Measurements from ENCODE around the gene ZAR1. TPM values are rescaled to one million over a fixed set of nuclear protein-coding genes. Genes with fewer than 3 reads are reported as not detected.

ZAR1 gene
- total RNA-seq, 1 experiment from 2014 or later: not detected

Other genes with a start within 250 kb of the ZAR1 start
- 0.45 and 1.8 TPM in 2 replicates for gene TEC, start 220.4 kb upstream of the ZAR1 start, total RNA-seq (2014; rRNA removed; shearing (Covaris generic); ENCODE audit: low replicate concordance)
- 8.6 and 64.6 TPM in 2 replicates for gene SLAIN2, start 148.7 kb upstream of the ZAR1 start, total RNA-seq (2014; rRNA removed; shearing (Covaris generic); ENCODE audit: low replicate concordance)
- gene SLC10A4, start 6.9 kb upstream of the ZAR1 start, total RNA-seq (2014; rRNA removed; shearing (Covaris generic); ENCODE audit: low replicate concordance): 0.07 TPM in 1 of 2 replicates, not detected in the other

Data from Karpas-422 (cell line).